ENCODE measurements around the gene PGAM4.

The PGAM4 gene

GRCh38 chrX:77969538-77969937 lies at the start of gene PGAM4:
Gene PGAM4, minus strand, starts transcription at chrX:77969638. Its CDS starts 0 bp downstream, at chrX:77969638.
- H3K79me2 ChIP-seq (ENCODE audit: control insufficient read depth, insufficient read depth, low read length, unreplicated experiment): no peaks in the 10 kb centered on the region
- no peaks in the 10 kb centered on the region for H3K36me3 ChIP-seq (ENCODE audit: insufficient read depth, low read length)
- no peaks in the 10 kb centered on the region for H3K4me1 ChIP-seq (ENCODE audit: control insufficient read depth, insufficient read depth, low read length, unreplicated experiment)
- no peak within 1 kb of the TSS for H3K4me3 ChIP-seq (ENCODE audit: low read depth, low read length)
- H3K27ac ChIP-seq (ENCODE audit: low read depth, low read length): no peak within 1 kb of the TSS
- H2AFZ ChIP-seq (ENCODE audit: low read length, unreplicated experiment): no peak within 1 kb of the TSS
- H3K27me3 ChIP-seq (ENCODE audit: insufficient read depth, low read length): no peaks in the 10 kb centered on the region

GRCh38 chrX:78011846-78012245 lies 42.4 kb upstream of the PGAM4 start:
- H3K36me3 ChIP-seq (ENCODE audit: insufficient read depth, low read length): no peaks in the 10 kb centered on the region
- H3K79me2 ChIP-seq (ENCODE audit: control insufficient read depth, insufficient read depth, low read length, unreplicated experiment): no peaks in the 10 kb centered on the region
- H2AFZ ChIP-seq (ENCODE audit: low read length, unreplicated experiment): no peak overlapping the region
- no peaks in the 10 kb centered on the region for H3K4me1 ChIP-seq (ENCODE audit: control insufficient read depth, insufficient read depth, low read length, unreplicated experiment)
- no peak overlapping the region for H3K4me3 ChIP-seq (ENCODE audit: low read depth, low read length)
- H3K27ac ChIP-seq (ENCODE audit: low read depth, low read length): no peak overlapping the region
- no peaks in the 10 kb centered on the region for H3K27me3 ChIP-seq (ENCODE audit: insufficient read depth, low read length)

- H3K36me3 ChIP-seq (ENCODE audit: insufficient read depth, low read length): no peaks in the 10 kb centered on the region
- no peak overlapping the region for H3K4me3 ChIP-seq (ENCODE audit: low read depth, low read length)
- no peak overlapping the region for H2AFZ ChIP-seq (ENCODE audit: low read length, unreplicated experiment)
- no peaks in the 10 kb centered on the region for H3K79me2 ChIP-seq (ENCODE audit: control insufficient read depth, insufficient read depth, low read length, unreplicated experiment)
- H3K27ac ChIP-seq (ENCODE audit: low read depth, low read length): no peak overlapping the region
- H3K4me1 ChIP-seq (ENCODE audit: control insufficient read depth, insufficient read depth, low read length, unreplicated experiment): no peaks in the 10 kb centered on the region
- H3K27me3 ChIP-seq (ENCODE audit: insufficient read depth, low read length): no peaks in the 10 kb centered on the region
Measured at GRCh38 chrX:77979870-77980269, 10.4 kb upstream of the PGAM4 start.

- Histone ChIP-seq H3K27ac (ENCODE audit: low read depth, low read length) (no peak overlapping the region), H3K36me3 (ENCODE audit: insufficient read depth, low read length) (no peaks in the 10 kb centered on the region), H3K79me2 (ENCODE audit: control insufficient read depth, insufficient read depth, low read length, unreplicated experiment) (no peaks in the 10 kb centered on the region), H3K27me3 (ENCODE audit: insufficient read depth, low read length) (no peaks in the 10 kb centered on the region), H2AFZ (ENCODE audit: low read length, unreplicated experiment) (no peak overlapping the region), H3K4me1 (ENCODE audit: control insufficient read depth, insufficient read depth, low read length, unreplicated experiment) (no peaks in the 10 kb centered on the region), H3K4me3 (ENCODE audit: low read depth, low read length) (no peak overlapping the region)
Measured at GRCh38 chrX:77977518-77977917, 8.1 kb upstream of the PGAM4 start.

- no peaks in the 10 kb centered on the region for H3K27me3 ChIP-seq (ENCODE audit: insufficient read depth, low read length)
- H3K36me3 ChIP-seq (ENCODE audit: insufficient read depth, low read length): no peaks in the 10 kb centered on the region
- no peak overlapping the region for H2AFZ ChIP-seq (ENCODE audit: low read length, unreplicated experiment)
- H3K27ac ChIP-seq (ENCODE audit: low read depth, low read length): no peak overlapping the region
- no peak overlapping the region for H3K4me3 ChIP-seq (ENCODE audit: low read depth, low read length)
- H3K4me1 ChIP-seq (ENCODE audit: control insufficient read depth, insufficient read depth, low read length, unreplicated experiment): no peaks in the 10 kb centered on the region
- H3K79me2 ChIP-seq (ENCODE audit: control insufficient read depth, insufficient read depth, low read length, unreplicated experiment): no peaks in the 10 kb centered on the region
Measured at GRCh38 chrX:77977095-77977494, 7.7 kb upstream of the PGAM4 start.

- H3K27ac ChIP-seq (ENCODE audit: low read depth, low read length): no peak overlapping the region
- no peaks in the 10 kb centered on the region for H3K79me2 ChIP-seq (ENCODE audit: control insufficient read depth, insufficient read depth, low read length, unreplicated experiment)
- H3K4me1 ChIP-seq (ENCODE audit: control insufficient read depth, insufficient read depth, low read length, unreplicated experiment): no peaks in the 10 kb centered on the region
- H2AFZ ChIP-seq (ENCODE audit: low read length, unreplicated experiment): no peak overlapping the region
- no peak overlapping the region for H3K4me3 ChIP-seq (ENCODE audit: low read depth, low read length)
- H3K36me3 ChIP-seq (ENCODE audit: insufficient read depth, low read length): no peaks in the 10 kb centered on the region
- H3K27me3 ChIP-seq (ENCODE audit: insufficient read depth, low read length): no peaks in the 10 kb centered on the region
Measured at GRCh38 chrX:77975755-77976154, 6.3 kb upstream of the PGAM4 start.

GRCh38 chrX:77967631-77968030 lies 1.8 kb downstream of the PGAM4 start:
- Histone ChIP-seq H2AFZ (ENCODE audit: low read length, unreplicated experiment) (no peak overlapping the region), H3K36me3 (ENCODE audit: insufficient read depth, low read length) (no peaks in the 10 kb centered on the region), H3K27ac (ENCODE audit: low read depth, low read length) (no peak overlapping the region), H3K4me3 (ENCODE audit: low read depth, low read length) (no peak overlapping the region), H3K4me1 (ENCODE audit: control insufficient read depth, insufficient read depth, low read length, unreplicated experiment) (no peaks in the 10 kb centered on the region), H3K27me3 (ENCODE audit: insufficient read depth, low read length) (no peaks in the 10 kb centered on the region), H3K79me2 (ENCODE audit: control insufficient read depth, insufficient read depth, low read length, unreplicated experiment) (no peaks in the 10 kb centered on the region)

GRCh38 chrX:77966361-77966760 lies 3.1 kb downstream of the PGAM4 start:
- Histone ChIP-seq H3K27me3 (ENCODE audit: insufficient read depth, low read length) (no peaks in the 10 kb centered on the region), H2AFZ (ENCODE audit: low read length, unreplicated experiment) (no peak overlapping the region), H3K27ac (ENCODE audit: low read depth, low read length) (no peak overlapping the region), H3K4me1 (ENCODE audit: control insufficient read depth, insufficient read depth, low read length, unreplicated experiment) (peaks cover 12% of the 10 kb centered on the region), H3K79me2 (ENCODE audit: control insufficient read depth, insufficient read depth, low read length, unreplicated experiment) (no peaks in the 10 kb centered on the region), H3K36me3 (ENCODE audit: insufficient read depth, low read length) (no peaks in the 10 kb centered on the region), H3K4me3 (ENCODE audit: low read depth, low read length) (no peak overlapping the region)

GRCh38 chrX:77962068-77962902 lies 7.2 kb downstream of the PGAM4 start:
- Histone ChIP-seq H3K27ac (ENCODE audit: low read depth, low read length) (no peak overlapping the region), H3K4me1 (ENCODE audit: control insufficient read depth, insufficient read depth, low read length, unreplicated experiment) (peaks cover 13% of the 10 kb centered on the region), H3K4me3 (ENCODE audit: low read depth, low read length) (no peak overlapping the region), H2AFZ (ENCODE audit: low read length, unreplicated experiment) (no peak overlapping the region), H3K36me3 (ENCODE audit: insufficient read depth, low read length) (no peaks in the 10 kb centered on the region), H3K27me3 (ENCODE audit: insufficient read depth, low read length) (no peaks in the 10 kb centered on the region), H3K79me2 (ENCODE audit: control insufficient read depth, insufficient read depth, low read length, unreplicated experiment) (no peaks in the 10 kb centered on the region)

- H2AFZ ChIP-seq (ENCODE audit: low read length, unreplicated experiment): no peak overlapping the region
- no peaks in the 10 kb centered on the region for H3K79me2 ChIP-seq (ENCODE audit: control insufficient read depth, insufficient read depth, low read length, unreplicated experiment)
- H3K4me1 ChIP-seq (ENCODE audit: control insufficient read depth, insufficient read depth, low read length, unreplicated experiment): peaks cover 13% of the 10 kb centered on the region
- H3K27ac ChIP-seq (ENCODE audit: low read depth, low read length): no peak overlapping the region
- H3K27me3 ChIP-seq (ENCODE audit: insufficient read depth, low read length): no peaks in the 10 kb centered on the region
- H3K4me3 ChIP-seq (ENCODE audit: low read depth, low read length): no peak overlapping the region
- no peaks in the 10 kb centered on the region for H3K36me3 ChIP-seq (ENCODE audit: insufficient read depth, low read length)
Measured at GRCh38 chrX:77961063-77961462, 8.4 kb downstream of the PGAM4 start.

GRCh38 chrX:77960567-77960966 lies 8.9 kb downstream of the PGAM4 start:
- Histone ChIP-seq H3K27me3 (ENCODE audit: insufficient read depth, low read length) (no peaks in the 10 kb centered on the region), H3K36me3 (ENCODE audit: insufficient read depth, low read length) (no peaks in the 10 kb centered on the region), H3K4me3 (ENCODE audit: low read depth, low read length) (no peak overlapping the region), H3K79me2 (ENCODE audit: control insufficient read depth, insufficient read depth, low read length, unreplicated experiment) (no peaks in the 10 kb centered on the region), H3K4me1 (ENCODE audit: control insufficient read depth, insufficient read depth, low read length, unreplicated experiment) (peaks cover 13% of the 10 kb centered on the region), H2AFZ (ENCODE audit: low read length, unreplicated experiment) (no peak overlapping the region), H3K27ac (ENCODE audit: low read depth, low read length) (no peak overlapping the region)
